ENCODE measurements around the gene SPEG. TPM values are rescaled to one million over a fixed set of nuclear protein-coding genes. Genes with fewer than 3 reads are reported as not detected.

SPEG gene
- total and polyA plus RNA-seq, 2 of the 13 experiments (the other 11 are each of a cell fraction or from before 2014, with no cell fraction given) = 0.18 to 0.24 TPM

GRCh38 chr2:219530048-219530963 is 95.7 kb downstream of the SPEG start (continued):
- TF ChIP-seq, protein P1, sequence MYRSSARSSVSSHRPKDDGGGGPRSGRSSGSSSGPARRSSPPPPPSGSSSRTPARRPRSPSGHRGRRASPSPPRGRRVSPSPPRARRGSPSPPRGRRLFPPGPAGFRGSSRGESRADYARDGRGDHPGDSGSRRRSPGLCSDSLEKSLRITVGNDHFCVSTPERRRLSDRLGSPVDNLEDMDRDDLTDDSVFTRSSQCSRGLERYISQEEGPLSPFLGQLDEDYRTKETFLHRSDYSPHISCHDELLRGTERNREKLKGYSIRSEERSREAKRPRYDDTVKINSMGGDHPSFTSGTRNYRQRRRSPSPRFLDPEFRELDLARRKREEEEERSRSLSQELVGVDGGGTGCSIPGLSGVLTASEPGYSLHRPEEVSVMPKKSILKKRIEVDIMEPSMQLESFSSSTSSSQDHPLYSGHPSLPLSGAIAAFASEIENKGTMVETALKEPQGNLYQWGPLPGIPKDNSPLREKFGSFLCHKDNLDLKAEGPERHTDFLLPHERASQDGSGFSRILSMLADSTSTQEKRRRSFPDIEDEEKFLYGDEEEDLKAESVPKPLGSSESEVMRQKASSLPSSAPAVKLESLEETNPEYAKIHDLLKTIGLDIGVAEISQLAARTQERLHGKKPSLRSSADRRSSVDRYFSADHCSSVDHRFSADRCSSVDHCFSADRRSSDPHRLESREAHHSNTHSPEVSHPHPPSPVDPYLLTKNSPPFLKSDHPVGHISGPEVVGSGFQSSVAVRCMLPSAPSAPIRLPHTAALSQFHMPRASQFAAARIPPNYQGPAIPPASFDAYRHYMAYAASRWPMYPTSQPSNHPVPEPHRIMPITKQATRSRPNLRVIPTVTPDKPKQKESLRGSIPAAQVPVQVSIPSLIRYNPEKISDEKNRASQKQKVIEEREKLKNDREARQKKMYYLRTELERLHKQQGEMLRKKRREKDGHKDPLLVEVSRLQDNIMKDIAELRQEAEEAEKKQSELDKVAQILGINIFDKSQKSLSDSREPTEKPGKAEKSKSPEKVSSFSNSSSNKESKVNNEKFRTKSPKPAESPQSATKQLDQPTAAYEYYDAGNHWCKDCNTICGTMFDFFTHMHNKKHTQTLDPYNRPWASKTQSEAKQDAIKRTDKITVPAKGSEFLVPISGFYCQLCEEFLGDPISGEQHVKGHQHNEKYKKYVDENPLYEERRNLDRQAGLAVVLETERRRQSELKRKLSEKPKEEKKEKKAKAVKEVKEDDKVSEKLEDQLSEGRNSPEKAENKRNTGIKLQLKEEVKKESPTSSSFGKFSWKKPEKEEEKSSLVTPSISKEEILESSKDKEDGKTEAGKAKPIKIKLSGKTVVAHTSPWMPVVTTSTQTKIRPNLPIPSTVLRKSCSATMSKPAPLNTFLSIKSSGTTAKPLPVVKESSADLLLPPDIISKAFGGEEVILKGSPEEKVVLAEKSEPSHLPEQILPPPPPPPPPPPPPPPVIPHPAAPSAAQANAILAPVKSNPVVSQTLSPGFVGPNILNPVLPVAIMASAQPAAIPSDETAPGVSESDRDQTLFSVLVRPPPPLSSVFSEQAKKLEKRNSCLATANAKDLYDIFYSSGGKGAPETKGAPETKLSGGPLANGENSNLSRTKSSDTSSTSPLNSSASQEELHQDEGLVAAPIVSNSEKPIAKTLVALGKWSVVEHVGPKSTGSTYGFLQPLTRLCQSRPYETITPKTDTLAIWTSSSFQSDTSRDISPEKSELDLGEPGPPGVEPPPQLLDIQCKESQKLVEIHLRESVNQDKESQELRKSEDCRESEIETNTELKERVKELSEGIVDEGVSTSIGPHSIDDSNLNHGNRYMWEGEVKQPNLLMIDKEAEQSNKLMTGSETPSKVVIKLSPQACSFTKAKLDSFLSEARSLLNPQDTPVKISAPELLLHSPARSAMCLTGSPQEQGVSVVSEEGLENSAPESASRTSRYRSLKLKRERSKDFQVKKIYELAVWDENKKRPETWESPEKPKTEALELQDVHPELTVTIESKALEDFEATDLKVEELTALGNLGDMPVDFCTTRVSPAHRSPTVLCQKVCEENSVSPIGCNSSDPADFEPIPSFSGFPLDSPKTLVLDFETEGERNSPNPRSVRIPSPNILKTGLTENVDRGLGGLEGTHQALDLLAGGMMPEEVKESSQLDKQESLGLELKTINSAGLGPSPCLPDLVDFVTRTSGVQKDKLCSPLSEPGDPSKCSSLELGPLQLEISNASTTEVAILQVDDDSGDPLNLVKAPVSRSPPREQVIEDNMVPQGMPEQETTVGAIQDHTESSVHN (CRISPR knock-in tag; IDR thresholded peaks at IDR 0.05) = no peak
- TF ChIP-seq BHLHE40 (IDR thresholded peaks at IDR 0.05; ENCODE audit: low read length) (peak; percentile 24; the same call in 1 of the 2 replicates), ZFP36 (IDR thresholded peaks at IDR 0.05; ENCODE audit: borderline replicate concordance, low read depth, low read length, partially characterized antibody) (peak; percentile 47), MTF2 (CRISPR knock-in tag; IDR thresholded peaks at IDR 0.05; ENCODE audit: borderline replicate concordance) (peak; percentile 86; the same call in 1 of the 2 replicates), ZNF605 (CRISPR knock-in tag; IDR thresholded peaks at IDR 0.05) (peak; percentile 82; the same call in 1 of the 2 replicates), RCOR2 (CRISPR knock-in tag; IDR thresholded peaks at IDR 0.05) (no peak), REPIN1 (CRISPR knock-in tag; IDR thresholded peaks at IDR 0.05; ENCODE audit: borderline replicate concordance, low read depth) (peak; percentile 84; the same call in 1 of the 2 replicates), ZNF570 (CRISPR knock-in tag; IDR thresholded peaks at IDR 0.05; ENCODE audit: borderline replicate concordance) (no peak), ZNF33A (CRISPR knock-in tag; IDR thresholded peaks at IDR 0.05; ENCODE audit: borderline replicate concordance) (no peak), ZNF720 (CRISPR knock-in tag; IDR thresholded peaks at IDR 0.05) (no peak), TCF12 (IDR thresholded peaks at IDR 0.05) (no peak), TCF12 (CRISPR knock-in tag; IDR thresholded peaks at IDR 0.05) (no peak), ZFP1 (CRISPR knock-in tag; IDR thresholded peaks at IDR 0.05) (no peak), ATF7-NPFF (CRISPR knock-in tag; IDR thresholded peaks at IDR 0.05; ENCODE audit: low read depth) (no peak), ZNF230 (CRISPR knock-in tag; IDR thresholded peaks at IDR 0.05) (peak; percentile 89; the same call in 1 of the 2 replicates), AGO1 (IDR thresholded peaks at IDR 0.05; ENCODE audit: low read depth, low read length, poor library complexity, severe bottlenecking) (no peak), XBP1 (CRISPR knock-in tag; IDR thresholded peaks at IDR 0.05) (no peak), KMT2A (CRISPR knock-in tag; IDR thresholded peaks at IDR 0.05) (no peak), MIER3 (CRISPR knock-in tag; IDR thresholded peaks at IDR 0.05; ENCODE audit: borderline replicate concordance) (0 out of 2 replicates have a peak, but pooled peaks have one; percentile 62), KLF16 (CRISPR knock-in tag; IDR thresholded peaks at IDR 0.05) (no peak), ETV5 (CRISPR knock-in tag; IDR thresholded peaks at IDR 0.05; ENCODE audit: borderline replicate concordance) (peak; percentile 33; the same call in 1 of the 2 replicates), ZNF670 (CRISPR knock-in tag; IDR thresholded peaks at IDR 0.05; ENCODE audit: borderline replicate concordance) (no peak), ZNF557 (CRISPR knock-in tag; IDR thresholded peaks at IDR 0.05) (no peak)
